B cell (primary cell): ENCODE measurements around the gene ARHGEF7.

Source experiments
- CTCF ChIP-seq: fragments of 200-600 bp; IDR thresholded peaks from one replicate; pipeline ENCODE4 v1.8.0; 2022; ENCODE audit warnings: antibody characterized with exemption, mild to moderate bottlenecking
- EZH2 ChIP-seq: IDR thresholded peaks from 2 replicates; pipeline ENCODE4 v1.6.1; 2012; ENCODE audit warnings: borderline replicate concordance, low read depth, mild to moderate bottlenecking, moderate library complexity, low read length; ENCODE audit not compliant: insufficient read depth, poor library complexity, severe bottlenecking

- TF ChIP-seq EZH2, result no peak
- TF ChIP-seq CTCF, result no peak
Measured at GRCh38 chr13:111322001-111322915, 207.1 kb downstream of the ARHGEF7 start.
